Right lobe of liver (tissue), 4 donors: Measurements from ENCODE around the gene MED26.

Experiments
- POLR2A ChIP-seq: fragments of 450-650 bp; IDR thresholded peaks from one replicate; pipeline ENCODE4 v1.6.1; 2017; ENCODE audit warnings: antibody characterized with exemption, mild to moderate bottlenecking
- TF ChIP-seq, protein P1 (sequence below), 4 donors: fragments of 200-600 bp in 3 of 4; fragments of 450-650 bp in 1 of 4; IDR thresholded peaks; one replicate each; pipeline versions ENCODE4 v1.5.1 to v1.8.0; 2016 to 2022; ENCODE audit warnings: antibody characterized with exemption in 4 of 4, mild to moderate bottlenecking in 2 of 4
- donor health status: DM: no; HTN: no; CAD: no.
- donor health status: DM: no; HTN: no; CAD: no.
- donor health status: DM: no; HTN: yes; CAD: no.

DNA sequence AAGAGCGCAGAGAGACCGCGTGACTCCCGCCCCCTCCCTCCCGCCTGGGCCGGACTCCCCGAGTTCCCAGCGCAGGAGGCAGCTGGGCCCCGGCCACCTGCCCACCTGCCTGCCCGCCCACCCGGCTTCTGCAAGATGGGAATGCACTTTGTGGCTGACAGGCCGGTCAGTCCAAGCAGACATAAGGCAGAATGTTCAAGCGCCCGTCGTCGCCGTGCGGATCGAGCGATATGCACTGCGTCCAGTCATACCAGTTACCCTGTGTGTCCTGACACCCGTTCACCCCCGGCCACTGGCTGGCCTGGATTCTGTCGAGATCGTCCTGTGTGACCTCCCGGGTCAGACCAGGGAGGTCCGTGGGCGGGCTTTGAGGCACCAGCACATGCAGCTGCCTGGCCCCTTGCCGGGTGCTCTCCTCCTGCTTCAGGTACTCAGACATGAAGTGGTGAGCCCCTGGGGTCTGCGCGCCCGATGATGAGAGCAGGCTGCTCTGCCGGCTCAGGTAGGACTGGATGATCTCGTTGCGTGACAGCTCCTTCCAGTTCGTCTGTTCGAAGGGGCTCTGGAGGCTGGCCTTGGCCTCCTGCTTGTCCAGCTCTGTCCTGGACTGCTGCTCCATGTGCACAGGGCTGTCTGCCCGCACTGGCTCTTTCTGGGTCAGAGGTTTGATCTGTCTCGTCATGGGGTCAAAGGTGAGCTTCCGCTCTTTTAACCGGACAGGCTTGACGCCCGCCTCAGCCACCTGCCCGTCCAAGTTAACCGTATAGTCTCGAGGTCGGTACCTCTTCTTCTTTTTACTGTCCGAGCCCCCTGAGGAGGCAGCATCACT, 51.9 kb downstream of the MED26 start:
- TF ChIP-seq POLR2A: no peak
- TF ChIP-seq, protein P1, sequence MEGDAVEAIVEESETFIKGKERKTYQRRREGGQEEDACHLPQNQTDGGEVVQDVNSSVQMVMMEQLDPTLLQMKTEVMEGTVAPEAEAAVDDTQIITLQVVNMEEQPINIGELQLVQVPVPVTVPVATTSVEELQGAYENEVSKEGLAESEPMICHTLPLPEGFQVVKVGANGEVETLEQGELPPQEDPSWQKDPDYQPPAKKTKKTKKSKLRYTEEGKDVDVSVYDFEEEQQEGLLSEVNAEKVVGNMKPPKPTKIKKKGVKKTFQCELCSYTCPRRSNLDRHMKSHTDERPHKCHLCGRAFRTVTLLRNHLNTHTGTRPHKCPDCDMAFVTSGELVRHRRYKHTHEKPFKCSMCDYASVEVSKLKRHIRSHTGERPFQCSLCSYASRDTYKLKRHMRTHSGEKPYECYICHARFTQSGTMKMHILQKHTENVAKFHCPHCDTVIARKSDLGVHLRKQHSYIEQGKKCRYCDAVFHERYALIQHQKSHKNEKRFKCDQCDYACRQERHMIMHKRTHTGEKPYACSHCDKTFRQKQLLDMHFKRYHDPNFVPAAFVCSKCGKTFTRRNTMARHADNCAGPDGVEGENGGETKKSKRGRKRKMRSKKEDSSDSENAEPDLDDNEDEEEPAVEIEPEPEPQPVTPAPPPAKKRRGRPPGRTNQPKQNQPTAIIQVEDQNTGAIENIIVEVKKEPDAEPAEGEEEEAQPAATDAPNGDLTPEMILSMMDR (IDR thresholded peaks at IDR 0.05): no peak
